Activated CD4-positive, alpha-beta T cell treated with anti-CD3 and anti-CD28 coated beads for 1 hour (primary cell): ENCODE measurements around the gene AQP2.
A peak's percentile ranks its signal among the peaks of the same experiment; 100 is the strongest.

Source experiments
- DNase-seq: peaks from one replicate; pipeline ENCODE4 v3.0.0-alpha.2; 2020

AQP2 gene

GRCh38 chr12:49942512-49942893 is 8.0 kb upstream of the AQP2 start:
- no peak for DNase-seq

- no peak for DNase-seq
Observed at GRCh38 chr12:49942921-49943624, 7.5 kb upstream of the AQP2 start.

DNA sequence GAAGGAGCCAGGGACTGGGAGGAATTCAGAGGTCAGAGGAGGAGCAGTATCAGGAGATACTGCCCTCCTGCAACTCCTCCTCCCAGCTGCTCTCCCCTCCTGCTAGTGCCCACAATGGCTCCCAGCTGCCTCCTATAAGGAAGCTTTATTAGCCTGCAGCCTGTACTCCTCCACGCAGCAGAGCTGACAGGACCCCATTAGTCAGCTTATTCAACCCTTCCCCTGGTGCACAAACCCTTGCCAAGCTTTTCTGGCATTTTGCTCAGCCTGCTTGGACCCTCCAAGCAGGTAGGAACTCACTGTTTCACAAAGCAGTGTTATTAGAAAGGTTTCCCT is 6.9 kb upstream of the AQP2 start:
- DNase-seq: no peak

DNA sequence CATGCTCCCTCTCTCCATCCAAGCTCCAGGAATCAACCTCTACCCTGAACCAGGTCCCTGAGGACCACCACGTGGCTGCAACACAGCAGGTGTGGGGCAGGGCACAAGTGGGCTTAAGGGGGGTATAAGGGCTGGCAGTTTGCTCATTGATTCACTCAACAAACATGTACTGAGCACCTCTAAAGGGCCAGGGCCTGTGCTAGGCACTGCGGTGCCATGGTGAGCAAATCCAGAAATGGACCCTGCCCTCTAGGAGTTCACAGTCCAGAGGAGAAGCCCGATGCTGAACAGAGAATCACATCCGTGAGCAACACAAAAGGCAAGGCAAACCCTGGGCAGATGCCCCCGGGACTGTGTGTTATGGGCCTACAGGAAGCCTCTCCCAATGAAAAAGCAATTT is 6.5 kb upstream of the AQP2 start:
- no peak for DNase-seq

DNA sequence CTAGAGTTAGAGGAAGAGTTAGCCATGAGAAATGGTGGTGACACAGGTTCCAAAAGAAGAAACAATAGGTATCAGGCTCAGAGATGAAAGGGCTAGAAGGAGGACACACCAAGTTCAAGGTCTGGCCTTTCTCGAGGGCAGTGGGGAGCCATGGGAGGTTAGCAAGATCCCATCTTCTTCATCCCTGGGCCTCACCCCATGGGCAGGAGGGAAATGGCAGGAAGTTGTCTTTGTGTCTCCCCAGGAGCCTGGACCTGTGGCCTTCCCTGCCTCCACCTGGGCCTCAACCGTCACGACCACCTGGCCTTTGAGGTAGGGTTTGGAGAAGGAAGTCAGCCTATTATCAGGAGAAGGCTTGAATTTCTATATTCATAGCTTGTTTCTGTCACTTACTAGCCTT is 5.8 kb upstream of the AQP2 start:
- DNase-seq: no peak

GRCh38 chr12:49945394-49946080 is 5.0 kb upstream of the AQP2 start:
- DNase-seq: peak; percentile 71

DNA sequence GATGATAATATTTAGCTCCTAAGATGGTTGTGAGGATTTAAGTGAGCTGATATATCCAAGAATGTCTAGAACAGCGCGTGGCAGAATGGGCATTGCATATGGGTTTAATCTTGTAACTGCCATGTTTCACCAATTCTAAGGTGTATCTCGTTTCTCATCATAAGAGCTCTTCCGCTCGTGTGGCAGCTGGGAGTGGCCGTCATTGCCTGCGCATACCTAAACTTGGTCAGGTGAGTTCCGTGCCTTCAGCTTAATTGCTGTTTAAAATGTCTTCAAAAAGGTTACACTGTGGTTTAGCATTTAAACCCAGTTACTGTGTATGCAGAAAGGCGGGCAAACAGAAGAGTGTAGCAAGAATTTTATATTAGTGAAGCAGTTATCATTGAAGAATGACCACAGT is 4.5 kb upstream of the AQP2 start:
- DNase-seq: no peak

DNA sequence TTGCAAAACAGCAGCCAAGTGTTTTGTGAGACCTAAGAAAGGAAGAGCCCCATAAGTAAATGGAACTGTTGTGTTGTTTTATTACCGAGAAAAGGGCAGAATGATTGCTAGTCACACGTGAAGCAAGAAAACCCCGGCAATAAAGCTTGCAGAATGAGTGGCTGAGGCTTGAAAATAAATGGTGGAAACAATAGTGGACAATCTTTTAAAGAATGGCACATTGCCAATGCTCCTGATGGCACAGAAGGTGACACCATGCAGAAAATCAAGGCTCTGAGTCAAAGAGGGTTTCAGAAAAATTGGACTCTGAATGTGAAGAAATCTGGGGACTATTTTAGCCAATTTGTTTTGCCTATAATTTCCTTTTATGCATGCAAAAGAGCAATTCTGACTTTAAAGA is 4.0 kb upstream of the AQP2 start:
- no peak for DNase-seq

GRCh38 chr12:49947593-49948226 is 2.8 kb upstream of the AQP2 start:
- DNase-seq: no peak

GRCh38 chr12:49948866-49949845 is 1.4 kb upstream of the AQP2 start:
- no peak for DNase-seq

DNA sequence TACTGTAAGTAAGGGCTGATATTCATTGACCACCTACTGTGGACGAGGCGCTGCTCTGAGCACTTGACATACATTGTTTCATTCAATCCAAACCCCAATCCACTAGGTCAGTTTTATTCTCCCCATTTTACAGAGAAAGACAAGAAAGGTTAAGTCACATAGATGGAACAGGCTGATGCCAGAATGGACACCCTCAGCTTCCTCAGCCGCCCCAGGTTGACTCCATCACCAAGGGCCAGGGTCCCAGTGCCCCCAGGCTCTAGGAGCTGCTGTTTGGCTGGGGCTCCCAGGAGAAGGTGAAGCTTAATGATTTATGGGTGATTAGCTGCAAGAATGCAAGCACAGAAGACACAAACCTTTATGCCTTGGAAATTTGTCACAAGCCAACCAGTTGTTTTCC is 671 bp upstream of the AQP2 start:
- no peak for DNase-seq

DNA sequence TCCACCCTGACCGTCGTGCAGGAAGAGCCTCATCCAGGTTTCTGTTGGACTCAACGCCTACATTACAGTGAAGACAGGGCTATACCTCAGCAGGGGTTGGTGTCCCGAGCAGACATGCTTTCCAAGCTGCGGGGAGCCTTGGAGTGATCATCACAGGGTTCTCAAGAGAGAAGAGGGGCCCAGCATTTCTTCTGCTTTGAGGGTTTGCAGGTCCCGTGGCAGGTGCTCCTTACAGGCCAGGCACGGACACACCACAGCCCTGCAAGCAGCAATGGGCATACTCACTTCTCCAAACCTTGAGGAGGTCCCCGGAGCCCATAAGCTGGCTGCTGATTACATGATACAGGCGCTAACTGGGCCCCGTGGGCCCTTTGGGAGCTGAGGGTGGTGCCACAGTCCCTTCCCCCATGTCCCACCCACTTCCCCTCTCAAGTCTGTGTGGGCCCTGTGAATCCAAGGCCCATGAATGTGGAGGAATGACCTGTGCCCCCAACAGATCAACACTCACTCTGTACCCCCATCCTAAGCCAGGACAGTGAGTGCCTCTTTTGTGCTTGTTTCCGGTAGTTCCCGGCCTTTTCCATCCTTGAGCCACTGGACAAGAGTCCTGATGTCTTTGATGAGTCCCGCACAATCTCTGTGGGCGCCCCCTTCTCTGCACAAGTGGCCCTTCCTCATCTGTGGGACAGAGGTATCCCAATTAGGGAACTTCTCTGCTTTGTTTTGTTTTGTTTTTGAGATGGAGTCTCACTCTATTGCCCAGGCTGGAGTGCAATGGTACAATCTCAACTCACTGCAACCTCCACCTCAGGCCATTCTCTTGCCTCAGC is 1.1 kb downstream of the AQP2 start:
- no peak for DNase-seq

DNA sequence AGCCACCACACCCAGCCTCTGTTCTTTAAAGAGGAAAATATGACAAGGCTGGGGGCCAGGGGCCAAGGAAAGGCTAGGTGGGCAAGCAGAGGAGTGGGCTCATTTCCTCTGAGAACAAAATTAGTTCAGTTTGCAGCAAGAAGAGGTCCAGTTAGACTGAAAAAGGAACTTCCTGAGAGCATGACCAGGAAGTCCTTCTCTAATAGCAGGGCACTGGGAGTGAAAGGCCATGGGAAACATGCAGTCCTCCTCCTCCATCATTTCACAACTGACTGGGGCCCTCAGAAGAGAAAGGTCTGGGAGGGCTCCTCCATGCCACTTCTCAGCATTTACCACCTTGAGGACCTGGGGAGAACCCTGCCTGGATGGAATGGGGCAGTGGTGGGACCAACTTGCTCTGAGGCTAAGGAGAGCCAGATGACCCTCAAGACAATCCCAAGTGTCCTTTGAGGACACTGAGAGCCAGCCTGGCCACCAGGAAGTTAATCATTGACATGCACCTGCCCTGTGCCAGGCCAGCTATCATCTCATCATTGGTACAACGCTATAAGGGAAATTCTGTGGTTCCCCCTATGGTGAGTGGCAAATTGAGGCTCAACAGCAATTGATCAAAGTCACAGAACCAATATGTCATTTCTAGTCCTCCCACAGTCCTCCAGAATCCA is 2.0 kb downstream of the AQP2 start:
- DNase-seq: no peak

- DNase-seq: no peak
Observed at GRCh38 chr12:49953151-49953550, 2.6 kb downstream of the AQP2 start.

GRCh38 chr12:49953961-49954846 is 3.7 kb downstream of the AQP2 start:
- no peak for DNase-seq

GRCh38 chr12:49954863-49955830 is 4.6 kb downstream of the AQP2 start:
- no peak for DNase-seq

DNA sequence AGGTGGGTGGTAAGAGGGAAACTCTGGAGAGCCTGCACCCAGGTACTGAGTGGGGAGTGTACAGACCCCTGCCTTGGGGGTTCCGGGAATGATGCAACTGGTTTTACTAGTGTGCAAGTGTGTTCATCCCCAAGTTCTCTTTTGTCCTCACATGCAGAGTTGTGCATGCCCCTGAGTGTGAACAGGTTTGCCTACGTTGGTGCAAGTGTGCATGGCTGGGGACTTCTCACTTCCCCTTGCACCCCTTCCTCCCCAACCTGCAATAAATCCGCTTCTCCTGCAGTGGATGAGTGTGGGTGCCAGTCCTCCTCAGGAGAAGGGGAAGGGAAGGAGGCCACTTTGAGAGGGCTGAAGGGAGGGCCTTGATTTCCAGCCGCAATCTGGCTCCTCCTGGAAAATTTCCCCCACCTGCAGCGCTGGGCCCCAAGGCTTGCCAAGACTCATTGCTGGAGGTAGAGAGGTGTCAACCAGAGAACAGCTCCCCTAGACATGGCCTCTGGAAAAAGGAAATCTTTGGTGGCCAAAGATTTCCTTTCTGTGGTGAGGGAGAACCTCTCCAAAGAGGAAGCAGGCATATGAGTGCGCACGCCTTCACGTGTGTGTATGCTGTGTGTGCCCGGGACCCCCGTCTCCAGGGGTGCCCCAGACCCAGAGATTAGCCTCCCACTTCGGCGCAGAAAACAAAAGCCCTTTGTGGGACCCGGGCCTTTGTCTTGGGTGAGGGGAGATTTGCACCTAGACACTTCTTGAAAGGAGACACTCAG is 5.5 kb downstream of the AQP2 start:
- no peak for DNase-seq
